NCI-H2029 (cell line): ENCODE data around the gene SMARCD1.

ENCODE experiments used
- DNase-seq: peaks from one replicate; lab custom pipeline; 2025; lab: John Stamatoyannopoulos, UW

Gene SMARCD1

DNA sequence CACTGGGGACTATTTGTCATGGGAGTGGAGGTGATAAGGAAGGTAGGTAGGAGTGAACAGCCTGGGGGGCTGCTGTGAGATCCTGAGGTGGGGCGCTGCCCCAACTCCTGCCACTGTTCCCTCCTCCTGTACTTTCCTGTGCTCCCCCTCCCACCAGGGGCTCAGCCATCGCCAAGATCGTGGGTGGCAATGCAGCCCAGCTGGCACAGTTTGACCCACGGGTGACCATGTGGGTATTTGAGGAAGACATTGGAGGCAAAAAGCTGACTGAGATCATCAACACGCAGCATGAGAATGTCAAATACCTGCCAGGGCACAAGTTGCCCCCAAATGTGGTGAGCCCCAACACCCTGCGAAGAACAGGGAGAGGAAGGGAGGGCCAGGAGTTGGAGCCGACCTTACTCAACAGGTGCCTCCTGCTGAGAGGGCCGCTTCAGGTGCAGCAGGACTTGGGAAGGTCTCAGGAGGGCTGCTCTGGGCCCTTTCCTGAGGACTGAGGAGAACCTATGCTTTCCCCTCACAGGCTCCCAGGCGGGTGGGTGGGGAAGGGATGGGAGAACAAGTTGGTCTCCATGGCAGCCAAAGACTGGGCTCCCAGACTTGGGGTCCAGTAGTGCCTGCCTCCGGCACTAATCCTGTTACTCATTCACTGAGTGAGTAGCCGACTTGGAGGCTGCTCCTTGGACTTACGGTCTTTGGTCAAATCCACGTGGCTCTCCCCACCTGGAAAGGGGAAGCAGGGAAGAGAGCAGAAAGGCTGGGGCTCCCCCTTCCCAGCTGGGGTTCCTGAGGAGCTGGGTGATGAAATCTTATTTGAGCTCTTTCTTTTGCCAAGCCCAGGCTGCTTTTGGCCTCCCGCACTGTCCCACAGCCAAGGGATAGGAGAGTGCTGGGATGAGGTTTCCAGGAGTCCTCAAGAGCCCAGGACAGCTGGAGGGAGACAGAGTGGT is 19.6 kb downstream of the SMARCD1 start:
- DNase-seq, result no peak

DNA sequence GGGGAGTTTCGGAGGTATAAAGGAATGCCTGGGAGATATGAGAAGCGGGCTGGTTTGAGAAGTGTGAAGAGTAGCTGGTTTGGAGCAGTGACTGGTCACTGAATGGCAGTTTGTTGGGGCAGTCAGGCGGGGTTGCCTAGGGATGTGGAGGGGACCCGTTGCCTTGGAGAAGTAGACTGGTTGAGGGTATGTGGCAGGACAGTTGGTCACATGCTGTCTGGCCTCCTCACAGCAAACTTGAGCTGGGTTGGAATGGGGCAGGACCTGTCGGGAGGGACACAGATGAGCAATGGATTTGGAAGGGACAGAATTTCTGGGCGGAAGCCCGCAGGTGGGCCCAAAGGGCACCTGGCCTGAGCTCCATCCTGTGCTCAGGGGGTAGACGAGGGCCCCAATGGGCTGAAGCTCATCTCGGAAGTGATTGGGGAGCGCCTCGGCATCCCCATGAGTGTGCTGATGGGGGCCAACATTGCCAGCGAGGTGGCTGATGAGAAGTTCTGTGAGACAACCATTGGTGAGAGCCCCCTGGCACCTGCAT is 20.8 kb downstream of the SMARCD1 start:
- no peak for DNase-seq

DNA sequence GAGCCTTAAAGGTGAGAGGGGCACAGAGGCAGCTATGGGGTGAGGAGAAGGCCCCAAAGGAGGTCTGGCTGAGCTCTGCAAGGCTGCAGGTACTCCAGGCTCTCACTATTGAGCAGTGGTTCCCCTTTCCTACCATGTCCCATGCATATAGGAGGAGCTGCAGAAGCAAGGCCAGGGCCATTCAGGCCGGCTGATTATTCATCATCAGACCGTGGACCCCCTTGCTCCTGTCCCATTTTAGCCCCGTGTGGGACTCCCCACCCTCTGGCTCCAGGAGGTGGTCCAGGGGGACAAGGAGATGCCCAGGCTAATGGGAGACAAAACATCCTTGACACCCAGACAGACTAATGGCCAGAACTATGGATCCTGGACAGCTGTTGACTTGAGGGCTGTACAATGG is 21.8 kb downstream of the SMARCD1 start:
- no peak for DNase-seq

- DNase-seq, result no peak
Observed at GRCh38 chr12:50107416-50108268, 22.5 kb downstream of the SMARCD1 start.

- no peak for DNase-seq
Observed at GRCh38 chr12:50109319-50109718, 24.2 kb downstream of the SMARCD1 start.

- no peak for DNase-seq
Observed at GRCh38 chr12:50110127-50110761, 25.1 kb downstream of the SMARCD1 start.

GRCh38 chr12:50110762-50111351 is 25.7 kb downstream of the SMARCD1 start:
- no peak for DNase-seq

GRCh38 chr12:50111395-50111692 is 26.2 kb downstream of the SMARCD1 start:
- no peak for DNase-seq

DNA sequence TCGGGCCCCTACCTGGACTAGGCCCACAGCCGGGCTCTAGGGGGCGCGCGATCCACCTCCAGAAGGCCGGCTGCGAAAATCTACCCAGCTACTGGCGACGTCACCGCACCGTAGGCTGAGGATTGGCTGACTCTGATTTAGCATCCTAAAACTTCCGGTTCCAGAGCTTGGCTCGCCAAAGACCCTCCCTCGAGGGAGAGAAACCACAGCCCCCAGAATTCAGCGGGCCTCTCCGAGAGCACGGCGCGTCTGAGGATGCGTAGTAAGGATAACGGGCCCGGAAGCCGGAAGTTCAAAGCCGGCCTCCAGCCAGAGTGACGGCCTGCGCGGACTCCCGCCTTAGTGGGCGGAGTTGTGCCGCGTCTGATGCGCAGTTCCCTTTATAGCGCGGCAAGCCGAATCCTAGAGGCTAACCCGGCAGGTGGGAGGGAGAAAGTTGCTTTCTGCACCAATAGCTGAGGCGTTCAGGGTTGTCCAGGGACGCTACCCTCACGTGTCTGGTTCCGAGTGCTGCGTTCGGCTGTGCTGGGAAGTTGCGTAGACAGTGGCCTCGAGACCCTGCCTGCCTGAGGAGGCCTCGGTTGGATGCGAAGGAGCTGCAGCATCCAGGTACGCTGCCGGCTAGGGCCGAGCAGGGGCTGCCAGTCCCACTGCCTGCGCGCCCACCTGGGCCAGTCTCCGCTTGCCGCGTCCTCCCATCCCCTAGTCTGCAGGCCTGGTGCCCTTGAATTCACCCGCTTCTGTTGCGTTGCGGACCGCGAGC is 26.7 kb downstream of the SMARCD1 start, which contains the start of gene COX14:
TSS of gene COX14 (plus strand) at position 544 of the 763 bp plus-strand sequence. CDS start 7,808 bp downstream, outside the sequence.
- DNase-seq, result peak; percentile 100

DNA sequence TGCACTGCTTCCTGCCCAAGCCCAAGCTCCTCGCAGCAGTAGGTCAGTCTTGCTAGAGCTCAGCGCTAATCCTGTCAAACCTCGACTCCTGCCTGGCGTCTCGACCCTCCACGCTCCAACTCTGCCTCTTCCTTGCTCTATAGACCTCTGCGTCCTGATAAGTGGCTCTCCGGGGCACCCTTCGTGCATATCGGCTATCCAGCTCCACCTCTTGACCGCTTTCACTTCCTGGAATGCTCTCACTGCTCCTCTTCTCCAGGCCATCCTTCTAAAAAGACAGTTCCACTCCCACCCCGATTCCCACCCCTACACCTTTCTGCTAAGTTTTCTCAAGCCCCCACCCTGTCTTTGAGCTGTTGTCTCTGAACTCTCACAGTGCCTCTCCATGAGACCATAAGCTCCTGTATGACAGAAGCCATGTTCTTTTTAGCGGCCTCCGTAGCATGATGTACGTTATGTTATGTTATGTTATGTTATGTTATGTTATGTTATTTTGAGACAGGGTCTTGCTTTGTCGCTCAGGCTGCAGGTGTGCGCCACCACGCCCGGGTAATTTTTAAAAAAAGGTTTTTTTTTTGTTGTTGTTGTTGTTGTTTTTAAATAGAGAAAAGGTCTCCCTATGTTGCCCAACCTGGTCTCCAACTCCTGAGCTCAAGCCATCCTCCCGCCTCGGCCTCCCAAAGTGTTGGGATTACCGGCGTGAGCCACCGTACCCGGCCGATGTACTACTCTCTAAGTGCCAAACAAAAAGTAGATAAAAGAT is 27.5 kb downstream of the SMARCD1 start:
- DNase-seq, result peak; percentile 51

- peak; percentile 66 for DNase-seq
Observed at GRCh38 chr12:50117057-50117622, 32.0 kb downstream of the SMARCD1 start.

- DNase-seq, result no peak
Observed at GRCh38 chr12:50119387-50119786, 34.2 kb downstream of the SMARCD1 start.

DNA sequence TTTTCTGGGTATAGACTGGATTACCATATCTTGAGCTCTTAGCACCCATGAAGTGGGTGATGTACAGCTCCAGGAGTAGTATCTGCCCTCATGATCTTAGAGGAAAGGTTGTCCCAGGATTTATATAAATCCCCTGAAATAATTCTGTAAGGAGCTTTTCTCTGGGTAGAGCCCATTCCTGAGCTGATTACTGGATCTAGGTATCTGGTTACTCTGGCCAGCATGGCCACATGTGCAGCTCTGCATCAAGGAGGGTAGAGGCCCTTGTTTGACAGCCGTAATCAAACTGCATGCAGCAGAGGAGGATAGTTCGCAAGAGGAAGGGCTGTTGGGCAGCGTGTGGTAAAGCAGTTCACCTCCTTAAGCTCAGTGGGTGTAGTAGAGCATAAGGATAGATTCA is 35.4 kb downstream of the SMARCD1 start:
- no peak for DNase-seq

DNA sequence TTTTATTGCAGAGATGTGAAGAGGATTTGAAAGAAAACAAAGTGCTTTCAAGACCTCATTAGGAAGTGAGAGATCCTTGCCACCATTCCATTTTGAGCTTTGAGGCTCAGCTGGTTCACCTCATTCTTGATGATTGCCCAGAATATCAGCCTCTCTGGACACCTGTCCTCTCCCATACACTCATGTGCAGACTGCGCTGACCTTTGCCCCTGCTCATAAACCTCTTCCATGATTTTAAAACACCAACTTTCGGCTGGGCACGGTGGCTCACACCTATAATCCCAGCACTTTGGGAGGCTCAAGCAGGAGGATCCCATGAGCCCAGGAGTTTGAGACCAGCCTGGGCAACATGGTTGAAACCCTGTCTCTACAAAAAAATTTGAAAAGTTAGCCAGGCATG is 35.8 kb downstream of the SMARCD1 start:
- no peak for DNase-seq

DNA sequence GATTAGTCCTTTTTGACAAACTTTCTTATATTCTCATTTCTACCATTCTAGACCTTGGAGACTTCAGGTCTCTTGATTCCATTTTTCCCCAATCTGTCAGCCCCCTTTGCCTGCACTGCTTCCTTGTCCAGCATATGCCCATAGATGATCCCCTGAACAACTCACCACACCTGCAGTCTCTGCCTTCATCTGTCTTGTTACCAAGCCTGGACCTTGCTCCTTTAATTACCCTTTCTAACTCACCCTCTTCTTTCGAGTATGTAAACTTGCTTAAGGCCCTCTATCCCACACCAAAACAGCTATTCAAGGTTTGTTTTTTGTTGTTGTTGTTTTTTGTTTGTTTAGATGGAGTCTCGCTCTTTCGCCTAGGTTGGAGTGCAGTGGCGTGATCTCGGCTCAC is 36.5 kb downstream of the SMARCD1 start:
- DNase-seq, result no peak

- no peak for DNase-seq
Observed at GRCh38 chr12:50123203-50123602, 38.1 kb downstream of the SMARCD1 start.

DNA sequence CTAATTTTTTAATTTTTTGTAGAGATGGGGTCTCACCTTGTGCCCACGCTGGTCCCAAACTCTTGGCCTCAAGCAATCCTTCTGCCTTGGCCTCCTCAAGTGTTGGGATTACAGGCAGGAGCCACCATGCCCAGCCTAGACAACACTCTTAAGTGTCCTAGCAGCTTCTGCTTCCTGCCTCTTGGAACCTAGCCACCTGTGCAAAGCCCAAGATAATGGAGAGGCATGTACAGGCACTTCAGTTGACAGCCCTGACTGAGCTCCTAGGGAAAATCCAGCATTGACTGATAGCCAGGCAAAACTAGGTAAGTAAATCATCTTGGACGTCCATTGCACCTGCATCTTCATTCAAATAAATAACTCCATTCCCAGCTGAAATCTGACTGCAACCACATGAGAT is 42.4 kb downstream of the SMARCD1 start:
- DNase-seq, result peak; percentile 60

- DNase-seq, result no peak
Observed at GRCh38 chr12:50129290-50129689, 44.1 kb downstream of the SMARCD1 start.

- DNase-seq, result no peak
Observed at GRCh38 chr12:50132505-50133135, 47.5 kb downstream of the SMARCD1 start.
